CD4-positive, CD25-positive, alpha-beta regulatory T cell (primary cell): Measurements from ENCODE around the gene MAP3K6. TPM values are rescaled to one million over a fixed set of nuclear protein-coding genes. Genes with fewer than 3 reads are reported as not detected.
"Not testable (repeated sequence)": the region's sequence is repeated elsewhere in the genome, so short reads cannot be mapped to it uniquely, and the experiment has no call there.

Source experiments
- ATAC-seq, 2 donors: fragments of 150-1000 bp; cut with Tn5 transposase; one replicate each; pipeline ENCODE4 v1.10.0; 2021; ENCODE audit warnings: low read depth in 2 of 2, moderate number of reproducible peaks in 2 of 2, moderate library complexity in 1 of 2
- DNase-seq, 3 donors: peaks; one replicate each; pipeline versions ENCODE4 v3.0.0 to v3.0.0-alpha.2; 2012 to 2022; ENCODE audit warnings: mixed read lengths in 1 of 3
- H3K27ac ChIP-seq: one replicate; pipeline ENCODE4 v1.7.0; 2013; ENCODE audit warnings: mild to moderate bottlenecking, low read length; ENCODE audit not compliant: insufficient read depth, poor library complexity, severe bottlenecking
- H3K27me3 ChIP-seq: one replicate; pipeline ENCODE4 v1.7.0; 2013; ENCODE audit warnings: low read length; ENCODE audit not compliant: control insufficient read depth, insufficient read depth
- H3K36me3 ChIP-seq: one replicate; pipeline ENCODE4 v1.7.0; 2013; ENCODE audit warnings: mild to moderate bottlenecking, low read length, moderate library complexity; ENCODE audit not compliant: control insufficient read depth, insufficient read depth
- H3K4me1 ChIP-seq: 2 replicates; pipeline ENCODE4 v1.7.0; 2013; ENCODE audit warnings: mild to moderate bottlenecking, low read length; ENCODE audit not compliant: insufficient read depth, control insufficient read depth, poor library complexity, severe bottlenecking
- H3K4me3 ChIP-seq: one replicate; pipeline ENCODE4 v1.7.0; 2013; ENCODE audit warnings: low read depth, mild to moderate bottlenecking, low read length, moderate library complexity
- H3K9me3 ChIP-seq, 2 experiments: 1 replicate in 1 of 2; 2 replicates in 1 of 2; pipeline ENCODE4 v1.7.0; 2013; ENCODE audit warnings: low read length in 2 of 2, mild to moderate bottlenecking in 1 of 2, moderate library complexity in 1 of 2; ENCODE audit not compliant: control insufficient read depth in 2 of 2
- H3K27ac Mint-ChIP-seq, 3 donors: one replicate each; pipeline ENCODE4 v1.8.0; 2020 to 2022; ENCODE audit warnings: mild to moderate bottlenecking in 3 of 3, mixed read lengths in 3 of 3, moderate library complexity in 2 of 3
- H3K27me3 Mint-ChIP-seq: one replicate; pipeline ENCODE4 v1.8.0; 2022; ENCODE audit warnings: mild to moderate bottlenecking, mixed read lengths
- H3K36me3 Mint-ChIP-seq: one replicate; pipeline ENCODE4 v1.8.0; 2020; ENCODE audit warnings: mixed read lengths
- H3K4me1 Mint-ChIP-seq, 4 donors: one replicate each; pipeline ENCODE4 v1.8.0; 2020 to 2022; ENCODE audit warnings: mixed read lengths in 4 of 4, mild to moderate bottlenecking in 1 of 4
- H3K4me3 Mint-ChIP-seq, 4 donors: one replicate each; pipeline ENCODE4 v1.8.0; 2020 to 2022; ENCODE audit warnings: mild to moderate bottlenecking in 4 of 4, mixed read lengths in 4 of 4, moderate library complexity in 3 of 4
- H3K9me3 Mint-ChIP-seq, 7 donors: one replicate each; pipeline ENCODE4 v1.8.0; 2020 to 2022; ENCODE audit warnings: mixed read lengths in 7 of 7, mild to moderate bottlenecking in 3 of 7, moderate library complexity in 2 of 7
- polyA plus RNA-seq, 4 donors: library from polyadenylated mRNA; unstranded; fragments of 300-500 nt; fragmentation: Illumina TruSeq; gene quantifications; one replicate each; pipeline ENCODE4 v1.2.3, GENCODE V29; 2021
- total RNA-seq: library from RNA; stranded (reverse); gene quantifications from one replicate; pipeline ENCODE4 v1.2.3, GENCODE V29; 2022

The MAP3K6 gene
- 4.5 TPM for total RNA-seq
- polyA plus RNA-seq, result 1 to 10 TPM; 3.8 to 8.3 (median 6.2) TPM

- Histone ChIP-seq H3K27ac (peak within 1 kb of the TSS; percentile 33), H3K9me3 (no peaks in the 10 kb centered on the region), H3K36me3 (no peaks in the 10 kb centered on the region), H3K4me1 (peaks cover 22% of the 10 kb centered on the region), H3K4me3 (no peak within 1 kb of the TSS), H3K27me3 (no peaks in the 10 kb centered on the region)
- H3K9me3 Mint-ChIP-seq, result no peaks in the 10 kb centered on the region
- peak within 1 kb of the TSS; percentile 82 to 93 (median 90) for H3K4me3 Mint-ChIP-seq
- H3K27ac Mint-ChIP-seq, result peak within 1 kb of the TSS in 1 of 3 donors; percentile 32
- no peaks in the 10 kb centered on the region for H3K36me3 Mint-ChIP-seq
- H3K4me1 Mint-ChIP-seq, result peaks cover 0 to 41% (median 3%) of the 10 kb centered on the region in 4 donors
- ATAC-seq (peak; percentile 23 to 26), DNase-seq (peak in 1 of 3 donors; percentile 49)
- peaks cover 10% of the 10 kb centered on the region for H3K27me3 Mint-ChIP-seq
These were observed at the start of gene MAP3K6 for GRCh38 chr1:27366411-27367159. TSS of gene MAP3K6 (minus strand) at chr1:27366961. CDS start at chr1:27366597, 364 bp downstream.

DNA sequence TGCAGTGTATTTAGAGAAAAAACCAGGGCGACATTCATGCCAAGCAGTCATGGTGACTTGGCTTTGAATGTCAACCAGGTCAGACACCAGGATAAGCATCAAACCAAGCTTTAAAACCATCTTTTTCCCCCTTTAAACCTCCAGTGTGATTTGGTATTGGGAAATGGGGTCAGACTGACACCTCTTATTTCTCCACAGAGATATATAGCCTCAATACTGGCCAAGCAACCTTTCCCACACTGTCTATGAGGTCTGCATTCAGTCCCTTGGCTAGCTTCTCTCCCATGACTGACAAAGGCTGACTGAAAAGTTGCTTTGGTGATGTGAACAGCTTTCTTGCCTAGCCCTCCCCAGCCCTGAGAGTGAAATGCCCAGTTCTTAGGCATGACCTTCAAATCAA lies 47.3 kb upstream of the MAP3K6 start:
- Mint-ChIP-seq H3K4me3 (no peak overlapping the region), H3K4me1 (peaks cover 16 to 35% (median 26%) of the 10 kb centered on the region in 4 donors), H3K9me3 (no peaks in the 10 kb centered on the region), H3K27me3 (no peaks in the 10 kb centered on the region), H3K36me3 (peaks cover 47% of the 10 kb centered on the region), H3K27ac (no peak overlapping the region)
- no peak overlapping the region for H3K27ac ChIP-seq
- no peaks in the 10 kb centered on the region for H3K27me3 ChIP-seq
- no peak overlapping the region for H3K4me3 ChIP-seq
- H3K9me3 ChIP-seq, result no peaks in the 10 kb centered on the region
- ATAC-seq (no peak), DNase-seq (no peak)
- H3K36me3 ChIP-seq, result peaks cover 95% of the 10 kb centered on the region
- peaks cover 9% of the 10 kb centered on the region for H3K4me1 ChIP-seq

DNA sequence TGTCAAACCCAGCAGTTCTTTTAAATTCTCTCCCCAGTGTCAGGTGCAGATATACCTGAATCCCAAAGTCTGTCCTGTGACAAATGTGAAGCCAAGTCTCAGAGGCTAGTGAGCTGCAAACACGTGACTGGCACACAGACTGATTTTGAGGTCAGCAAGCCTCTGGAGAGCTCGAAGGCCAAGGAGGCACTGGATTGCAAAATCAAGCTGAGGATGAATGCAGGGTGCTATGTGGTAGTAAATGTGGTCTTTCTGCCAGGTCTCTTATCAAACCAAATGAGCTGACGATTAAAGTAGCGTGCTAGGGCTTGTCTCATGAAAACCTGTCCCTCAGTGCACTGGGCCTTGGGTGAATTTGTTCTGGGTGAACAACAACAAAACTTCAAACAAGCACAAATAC lies 46.2 kb upstream of the MAP3K6 start:
- no peak for ATAC-seq

GRCh38 chr1:27412502-27412901 lies 45.7 kb upstream of the MAP3K6 start:
- peak overlapping the region in 1 of 3 donors; percentile 76 for H3K27ac Mint-ChIP-seq

More for the DNA sequence above, 46.2 kb upstream of the MAP3K6 start:
- Histone ChIP-seq H3K27me3 (no peaks in the 10 kb centered on the region), H3K27ac (no peak overlapping the region), H3K36me3 (peaks cover 96% of the 10 kb centered on the region), H3K4me1 (no peaks in the 10 kb centered on the region), H3K9me3 (no peaks in the 10 kb centered on the region), H3K4me3 (no peak overlapping the region)
- DNase-seq, result no peak
- H3K36me3 Mint-ChIP-seq, result peaks cover 44% of the 10 kb centered on the region
- H3K4me3 Mint-ChIP-seq, result no peak overlapping the region
- no peaks in the 10 kb centered on the region for H3K9me3 Mint-ChIP-seq
- H3K27me3 Mint-ChIP-seq, result no peaks in the 10 kb centered on the region
- peaks cover 6 to 24% (median 15%) of the 10 kb centered on the region in 4 donors for H3K4me1 Mint-ChIP-seq
- peak overlapping the region in 1 of 3 donors; percentile 51 for H3K27ac Mint-ChIP-seq

GRCh38 chr1:27410709-27411108 lies 43.9 kb upstream of the MAP3K6 start:
- Mint-ChIP-seq H3K36me3 (peaks cover 32% of the 10 kb centered on the region), H3K4me1 (peaks cover 0 to 8% (median 1%) of the 10 kb centered on the region in 4 donors), H3K9me3 (no peaks in the 10 kb centered on the region), H3K27me3 (no peaks in the 10 kb centered on the region), H3K4me3 (no peak overlapping the region), H3K27ac (peak overlapping the region in 1 of 3 donors; percentile 5)
- ATAC-seq, result no peak
- H3K4me3 ChIP-seq, result no peak overlapping the region
- H3K27ac ChIP-seq, result no peak overlapping the region
- no peak for DNase-seq
- peaks cover 88% of the 10 kb centered on the region for H3K36me3 ChIP-seq
- H3K9me3 ChIP-seq, result no peaks in the 10 kb centered on the region
- H3K27me3 ChIP-seq, result no peaks in the 10 kb centered on the region
- no peaks in the 10 kb centered on the region for H3K4me1 ChIP-seq

More at GRCh38 chr1:27412502-27412901, 45.7 kb upstream of the MAP3K6 start:
- no peak overlapping the region for H3K27ac ChIP-seq
- Mint-ChIP-seq H3K9me3 (no peaks in the 10 kb centered on the region), H3K4me3 (no peak overlapping the region), H3K4me1 (peaks cover 4 to 19% (median 11%) of the 10 kb centered on the region in 4 donors), H3K36me3 (peaks cover 44% of the 10 kb centered on the region), H3K27me3 (no peaks in the 10 kb centered on the region)
- no peaks in the 10 kb centered on the region for H3K27me3 ChIP-seq
- no peaks in the 10 kb centered on the region for H3K9me3 ChIP-seq
- ATAC-seq (no peak), DNase-seq (no peak)
- H3K4me1 ChIP-seq, result no peaks in the 10 kb centered on the region
- peaks cover 96% of the 10 kb centered on the region for H3K36me3 ChIP-seq
- H3K4me3 ChIP-seq, result no peak overlapping the region

DNA sequence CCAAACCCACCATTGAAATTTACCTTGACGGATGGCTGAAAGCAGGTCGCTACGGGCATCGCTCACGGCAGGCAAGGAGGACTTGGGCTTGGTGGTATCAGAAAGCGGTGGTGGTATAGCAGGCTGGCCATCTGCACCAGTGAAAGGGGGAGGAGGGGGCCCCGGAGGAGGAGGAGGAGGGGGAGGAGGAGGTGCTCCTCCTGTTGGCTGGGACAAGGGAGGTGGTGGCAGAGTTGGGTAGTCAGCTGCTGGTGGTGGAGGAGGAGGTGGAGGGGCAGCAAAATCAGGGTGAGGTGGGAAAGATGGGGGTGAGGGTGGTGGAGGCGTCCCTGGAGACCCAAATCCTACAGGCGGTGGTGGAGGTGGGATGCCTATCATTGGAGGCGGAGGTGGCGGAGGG lies 42.9 kb upstream of the MAP3K6 start:
- H3K4me1 Mint-ChIP-seq, result peaks cover 0 to 3% (median under 1%) of the 10 kb centered on the region in 4 donors
- peaks cover 85% of the 10 kb centered on the region for H3K36me3 ChIP-seq
- H3K4me1 ChIP-seq, result no peaks in the 10 kb centered on the region
- no peaks in the 10 kb centered on the region for H3K9me3 ChIP-seq
- DNase-seq, result no peak
- no peak overlapping the region for H3K4me3 Mint-ChIP-seq
- no peaks in the 10 kb centered on the region for H3K27me3 Mint-ChIP-seq
- no peak overlapping the region for H3K4me3 ChIP-seq
- H3K9me3 Mint-ChIP-seq, result no peaks in the 10 kb centered on the region
- ATAC-seq, result no peak
- peaks cover 24% of the 10 kb centered on the region for H3K36me3 Mint-ChIP-seq
- H3K27ac ChIP-seq, result no peak overlapping the region
- H3K27me3 ChIP-seq, result no peaks in the 10 kb centered on the region
- no peak overlapping the region for H3K27ac Mint-ChIP-seq

- H3K4me1 Mint-ChIP-seq, result peaks cover 0 to 15% (median 6%) of the 10 kb centered on the region in 4 donors
- no peak for ATAC-seq
- no peaks in the 10 kb centered on the region for H3K27me3 Mint-ChIP-seq
- no peaks in the 10 kb centered on the region for H3K9me3 Mint-ChIP-seq
- peak overlapping the region in 1 of 3 donors; percentile 23 for H3K27ac Mint-ChIP-seq
- no peaks in the 10 kb centered on the region for H3K9me3 ChIP-seq
- H3K4me3 Mint-ChIP-seq, result no peak overlapping the region
- H3K36me3 Mint-ChIP-seq, result peaks cover 20% of the 10 kb centered on the region
- H3K36me3 ChIP-seq, result peaks cover 70% of the 10 kb centered on the region
- DNase-seq, result no peak
- H3K27ac ChIP-seq, result no peak overlapping the region
- H3K4me1 ChIP-seq, result peaks cover 5% of the 10 kb centered on the region
- H3K4me3 ChIP-seq, result no peak overlapping the region
- no peaks in the 10 kb centered on the region for H3K27me3 ChIP-seq
These were observed 41.4 kb upstream of the MAP3K6 start for GRCh38 chr1:27408151-27408550.

GRCh38 chr1:27406791-27407190 lies 40.0 kb upstream of the MAP3K6 start:
- DNase-seq, H3K27me3 Mint-ChIP-seq, H3K4me1 ChIP-seq, H3K4me3 ChIP-seq, H3K27ac ChIP-seq, H3K9me3 Mint-ChIP-seq, H3K9me3 ChIP-seq, H3K4me3 Mint-ChIP-seq, H3K27ac Mint-ChIP-seq, H3K27me3 ChIP-seq, ATAC-seq: not testable (repeated sequence)
- H3K36me3 ChIP-seq, result peaks cover 57% of the 10 kb centered on the region
- peaks cover 17% of the 10 kb centered on the region for H3K36me3 Mint-ChIP-seq
- H3K4me1 Mint-ChIP-seq, result peaks cover 0 to 25% (median 8%) of the 10 kb centered on the region in 4 donors
